ENCODE data around the gene PPFIBP1.

DNA sequence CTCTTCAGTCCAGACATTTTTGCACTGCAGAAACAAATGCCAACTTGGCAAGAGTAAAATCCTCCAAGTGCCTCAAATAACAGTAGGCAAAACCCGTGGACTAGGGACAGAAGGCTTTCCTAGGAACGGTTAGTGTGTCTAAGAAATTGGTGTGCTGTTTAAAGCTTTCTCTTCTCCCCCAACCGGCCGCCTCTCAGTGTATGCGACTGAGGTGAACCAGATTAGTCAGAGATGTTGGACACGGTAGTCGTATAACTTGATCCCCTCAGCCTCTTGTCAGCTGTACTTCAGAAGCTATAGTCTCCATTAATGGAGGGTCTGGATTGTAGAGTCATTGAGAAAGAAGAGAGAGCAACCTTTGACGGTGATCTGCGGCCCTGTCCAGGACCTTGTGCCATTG lies 21.7 kb downstream of the PPFIBP1 start:
- TF ChIP-seq HDAC8 (tag; IDR thresholded peaks at IDR 0.05) = no peak
- no peak for TF ChIP-seq GABPA (tag; conservative IDR thresholded peaks at IDR 0.05; ENCODE audit: low read depth)
- TF ChIP-seq TCF7L2 (IDR thresholded peaks at IDR 0.05; ENCODE audit: low read depth, low read length) = no peak
- TF ChIP-seq, protein P1, sequence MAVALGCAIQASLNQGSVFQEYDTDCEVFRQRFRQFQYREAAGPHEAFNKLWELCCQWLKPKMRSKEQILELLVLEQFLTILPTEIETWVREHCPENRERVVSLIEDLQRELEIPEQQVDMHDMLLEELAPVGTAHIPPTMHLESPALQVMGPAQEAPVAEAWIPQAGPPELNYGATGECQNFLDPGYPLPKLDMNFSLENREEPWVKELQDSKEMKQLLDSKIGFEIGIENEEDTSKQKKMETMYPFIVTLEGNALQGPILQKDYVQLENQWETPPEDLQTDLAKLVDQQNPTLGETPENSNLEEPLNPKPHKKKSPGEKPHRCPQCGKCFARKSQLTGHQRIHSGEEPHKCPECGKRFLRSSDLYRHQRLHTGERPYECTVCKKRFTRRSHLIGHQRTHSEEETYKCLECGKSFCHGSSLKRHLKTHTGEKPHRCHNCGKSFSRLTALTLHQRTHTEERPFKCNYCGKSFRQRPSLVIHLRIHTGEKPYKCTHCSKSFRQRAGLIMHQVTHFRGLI (CRISPR knock-in tag; IDR thresholded peaks at IDR 0.05) = no peak
- TF ChIP-seq KAT2B (IDR thresholded peaks at IDR 0.05; ENCODE audit: low read depth, low read length) = no peak
- no peak for TF ChIP-seq ZNF134 (CRISPR knock-in tag; conservative IDR thresholded peaks at IDR 0.05)
- TF ChIP-seq ZFP30 (CRISPR knock-in tag; IDR thresholded peaks at IDR 0.05; ENCODE audit: borderline replicate concordance) = no peak
- TF ChIP-seq TFAM (CRISPR knock-in tag; conservative IDR thresholded peaks at IDR 0.05) = no peak
- no peak for TF ChIP-seq MYC (IDR thresholded peaks at IDR 0.05; ENCODE audit: low read depth, low read length)
- no peak for TF ChIP-seq MYC (CRISPR knock-in tag; IDR thresholded peaks at IDR 0.05; ENCODE audit: borderline replicate concordance, low read depth)
- no peak for TF ChIP-seq SUPT5H (IDR thresholded peaks at IDR 0.05)
- no peak for TF ChIP-seq KLF13 (tag; IDR thresholded peaks at IDR 0.05; ENCODE audit: borderline replicate concordance, low read depth)
- TF ChIP-seq, protein P2, sequence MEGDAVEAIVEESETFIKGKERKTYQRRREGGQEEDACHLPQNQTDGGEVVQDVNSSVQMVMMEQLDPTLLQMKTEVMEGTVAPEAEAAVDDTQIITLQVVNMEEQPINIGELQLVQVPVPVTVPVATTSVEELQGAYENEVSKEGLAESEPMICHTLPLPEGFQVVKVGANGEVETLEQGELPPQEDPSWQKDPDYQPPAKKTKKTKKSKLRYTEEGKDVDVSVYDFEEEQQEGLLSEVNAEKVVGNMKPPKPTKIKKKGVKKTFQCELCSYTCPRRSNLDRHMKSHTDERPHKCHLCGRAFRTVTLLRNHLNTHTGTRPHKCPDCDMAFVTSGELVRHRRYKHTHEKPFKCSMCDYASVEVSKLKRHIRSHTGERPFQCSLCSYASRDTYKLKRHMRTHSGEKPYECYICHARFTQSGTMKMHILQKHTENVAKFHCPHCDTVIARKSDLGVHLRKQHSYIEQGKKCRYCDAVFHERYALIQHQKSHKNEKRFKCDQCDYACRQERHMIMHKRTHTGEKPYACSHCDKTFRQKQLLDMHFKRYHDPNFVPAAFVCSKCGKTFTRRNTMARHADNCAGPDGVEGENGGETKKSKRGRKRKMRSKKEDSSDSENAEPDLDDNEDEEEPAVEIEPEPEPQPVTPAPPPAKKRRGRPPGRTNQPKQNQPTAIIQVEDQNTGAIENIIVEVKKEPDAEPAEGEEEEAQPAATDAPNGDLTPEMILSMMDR (IDR thresholded peaks at IDR 0.05 in 2 of 3, conservative IDR thresholded peaks at IDR 0.05 in 1 of 3; ENCODE audit: insufficient read depth in 2 of 3, low read depth in 1 of 3, low read length in 3 of 3) = no peak
- TF ChIP-seq, protein P3, sequence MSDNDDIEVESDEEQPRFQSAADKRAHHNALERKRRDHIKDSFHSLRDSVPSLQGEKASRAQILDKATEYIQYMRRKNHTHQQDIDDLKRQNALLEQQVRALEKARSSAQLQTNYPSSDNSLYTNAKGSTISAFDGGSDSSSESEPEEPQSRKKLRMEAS (CRISPR knock-in tag; IDR thresholded peaks at IDR 0.05) = no peak

Measured in K562 (cell line).